Activated CD8-positive, alpha-beta memory T cell treated with anti-CD3 and anti-CD28 coated beads, Interleukin-2, amount 50 U/mL, for 1 hour (primary cell): ENCODE measurements around the gene SPEF1.

Experiments
- DNase-seq: peaks from one replicate; pipeline ENCODE4 v3.0.0-alpha.2; 2020; ENCODE audit errors: extremely low read depth

The SPEF1 gene

GRCh38 chr20:3787324-3788014 is 6.2 kb upstream of the SPEF1 start:
- DNase-seq = no peak

- no peak for DNase-seq
These were observed 5.5 kb upstream of the SPEF1 start, which contains the start of gene CENPB for GRCh38 chr20:3786665-3787323. TSS of gene CENPB (minus strand) at chr20:3786740. CDS start at chr20:3786483, 257 bp downstream.

DNA sequence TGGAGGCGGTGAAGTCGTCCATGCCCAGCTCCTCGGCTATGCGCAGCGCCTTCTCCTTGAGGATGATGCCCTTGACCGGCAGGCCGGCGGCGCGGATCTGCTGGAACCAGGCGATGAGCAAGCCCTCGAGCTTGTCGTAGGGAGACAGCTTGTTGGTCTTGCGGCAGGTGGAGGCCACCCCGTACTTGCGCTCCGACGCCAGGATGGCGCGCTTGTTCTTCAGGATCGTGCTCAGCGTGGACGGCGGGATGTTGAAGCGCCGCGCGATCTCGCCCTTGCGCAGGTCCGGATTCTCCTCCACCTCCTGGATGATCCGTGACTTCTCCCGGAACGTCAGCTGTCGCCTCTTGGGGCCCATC is 4.9 kb upstream of the SPEF1 start:
- no peak for DNase-seq

- DNase-seq = no peak
These were observed 4.2 kb upstream of the SPEF1 start for GRCh38 chr20:3785240-3786125.

DNA sequence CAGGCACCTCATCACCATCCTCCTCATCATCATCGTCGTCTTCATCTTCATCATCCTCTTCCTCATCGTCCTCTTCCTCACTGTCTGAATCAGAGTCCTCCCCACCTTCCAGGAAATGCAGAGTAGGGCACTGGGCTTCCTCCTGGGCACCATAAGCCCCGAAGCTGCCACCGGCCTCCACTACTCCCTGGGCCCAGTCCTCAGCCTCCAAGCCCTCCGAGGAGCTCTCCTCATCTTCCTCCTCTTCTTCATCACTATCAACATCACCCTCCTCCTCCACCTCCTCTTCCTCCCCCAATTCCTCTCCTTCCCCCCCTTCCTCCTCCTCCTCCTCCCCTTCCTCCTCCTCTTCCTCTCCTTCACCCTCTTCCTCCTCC is 3.6 kb upstream of the SPEF1 start:
- DNase-seq = no peak

- DNase-seq = no peak
These were observed 3.1 kb upstream of the SPEF1 start for GRCh38 chr20:3784216-3784853.

- DNase-seq = no peak
These were observed 2.4 kb upstream of the SPEF1 start for GRCh38 chr20:3783511-3784195.

- DNase-seq = no peak
These were observed 1.8 kb upstream of the SPEF1 start for GRCh38 chr20:3783068-3783489.

DNA sequence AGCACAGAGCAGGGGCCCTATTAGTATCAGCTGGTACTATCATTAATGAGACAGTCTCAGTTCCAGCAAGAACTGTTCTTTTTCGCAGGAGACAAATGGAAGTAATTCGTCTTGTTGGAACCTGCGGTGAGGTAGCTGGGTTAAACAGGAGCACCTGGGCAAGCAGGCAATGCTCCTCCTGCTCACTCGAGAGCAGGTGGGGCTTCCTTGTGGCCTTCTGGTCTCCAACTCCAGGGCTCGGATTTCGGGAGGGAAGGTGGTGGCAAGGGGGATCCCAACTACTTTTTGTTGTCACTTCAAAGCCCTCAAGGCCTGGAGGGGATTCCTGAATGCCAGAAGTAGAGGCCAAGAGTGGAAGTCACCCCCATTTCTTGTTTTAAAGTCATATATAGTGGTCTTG is 1.3 kb upstream of the SPEF1 start:
- no peak for DNase-seq

GRCh38 chr20:3778976-3779375 is 2.3 kb downstream of the SPEF1 start:
- DNase-seq = no peak

GRCh38 chr20:3777716-3778629 is 3.3 kb downstream of the SPEF1 start:
- no peak for DNase-seq

DNA sequence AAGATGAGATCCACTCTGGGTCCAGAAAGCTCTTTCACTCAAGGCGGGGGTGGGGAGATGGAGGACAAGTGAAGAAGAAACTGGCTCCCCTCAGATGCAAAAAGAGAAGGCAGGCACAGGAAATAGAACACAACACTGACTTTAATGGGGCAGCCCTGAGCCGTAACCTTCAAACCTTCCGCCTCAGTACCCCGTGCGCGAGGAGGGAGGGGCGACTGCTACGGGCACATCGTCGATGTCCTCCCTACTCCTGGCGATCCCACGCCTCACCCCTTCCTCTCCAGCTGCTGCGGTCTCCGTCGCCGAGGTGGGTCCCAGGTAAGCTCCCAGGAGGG is 3.9 kb downstream of the SPEF1 start:
- no peak for DNase-seq

DNA sequence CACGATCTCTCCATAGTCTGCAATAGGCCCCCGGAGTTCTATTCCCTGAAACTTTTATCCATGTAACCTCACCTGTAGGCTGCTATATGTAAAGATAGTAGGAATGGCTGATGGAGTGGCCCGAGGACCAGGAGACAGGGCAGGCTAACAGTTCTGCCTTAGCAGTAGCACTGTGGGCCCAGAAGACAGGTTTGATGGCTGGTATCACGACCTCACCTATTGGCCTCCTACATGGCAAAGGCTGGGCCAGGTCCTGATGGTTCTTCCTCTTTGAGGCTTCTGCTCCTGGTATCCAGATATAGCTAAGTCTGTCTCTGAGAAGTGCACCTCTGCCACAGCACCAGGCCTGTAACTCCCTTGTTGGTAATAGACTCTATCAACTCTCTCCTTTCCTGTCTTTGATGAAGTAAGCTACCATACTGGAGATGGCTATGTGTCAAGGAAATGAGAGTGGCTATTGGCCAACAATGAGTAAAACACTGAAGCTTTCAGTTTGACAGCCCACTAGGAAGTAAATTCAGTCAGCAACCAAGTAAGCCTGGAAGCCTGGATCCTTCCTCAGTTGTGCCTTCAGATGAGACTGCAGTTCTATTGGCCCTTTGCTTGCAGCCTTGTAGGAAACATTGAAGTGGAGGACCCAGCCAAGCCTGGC is 5.7 kb downstream of the SPEF1 start:
- DNase-seq = no peak

- no peak for DNase-seq
These were observed 9.6 kb downstream of the SPEF1 start for GRCh38 chr20:3771552-3772058.

DNA sequence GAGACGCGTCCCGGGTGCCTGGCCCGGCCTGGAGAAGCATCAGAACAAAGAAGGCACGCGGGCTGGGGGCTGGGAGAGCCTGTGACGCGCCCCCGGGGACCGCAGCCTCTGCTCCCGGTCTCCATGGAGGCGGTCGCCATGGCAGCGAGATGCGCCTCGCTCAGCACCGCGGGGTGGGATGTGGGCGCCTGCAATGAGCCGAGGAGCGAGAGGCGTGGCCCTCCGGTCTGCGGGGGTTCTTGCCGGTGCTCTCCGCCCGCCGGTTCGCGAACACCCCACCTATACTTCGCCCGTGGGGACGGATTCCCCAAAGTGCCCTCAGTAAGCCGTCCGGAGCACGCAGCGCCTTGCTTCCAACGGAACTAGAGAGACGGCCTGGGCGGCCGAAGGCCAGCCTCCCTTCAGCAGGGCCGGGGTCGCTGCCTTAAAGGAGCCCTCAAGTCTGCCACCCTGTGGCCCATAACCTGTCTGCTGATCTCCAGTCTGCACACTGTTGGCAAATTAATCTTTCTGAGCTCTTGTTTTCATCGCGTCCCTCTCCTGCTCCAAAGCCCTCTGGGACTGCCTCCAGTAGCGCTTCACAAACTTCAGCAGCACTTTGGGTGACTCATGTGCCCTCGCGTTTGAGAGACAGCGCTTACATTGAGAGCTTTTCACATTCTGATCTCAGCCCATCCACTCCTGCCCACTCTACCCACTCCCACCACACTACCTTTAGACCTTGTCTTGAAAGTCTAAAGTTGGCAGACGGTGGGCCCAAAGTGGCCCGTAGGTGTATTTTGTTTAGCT is 12.7 kb downstream of the SPEF1 start:
- peak; percentile 60 for DNase-seq

GRCh38 chr20:3767427-3768341 is 13.6 kb downstream of the SPEF1 start, which contains the start of gene ADISSP:
TSS of gene ADISSP (minus strand) at chr20:3767753. CDS start at chr20:3760100, 7,653 bp downstream.
- peak; percentile 91 for DNase-seq

DNA sequence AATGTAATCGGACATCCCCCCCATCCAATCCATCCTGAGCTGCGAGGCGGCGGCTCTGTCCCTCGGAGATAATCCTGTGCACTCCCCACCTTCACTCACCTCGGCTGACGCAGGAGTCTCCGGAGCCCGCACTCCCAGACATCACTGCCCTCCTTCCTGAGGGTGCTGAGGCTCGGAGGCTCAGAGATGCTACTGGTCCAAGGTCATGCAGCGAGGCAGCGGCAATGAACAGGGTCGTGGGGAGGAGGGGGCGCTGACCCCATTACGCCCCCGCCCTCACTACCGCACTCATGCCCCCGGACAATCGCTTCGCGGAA is 14.2 kb downstream of the SPEF1 start:
- no peak for DNase-seq
